HG02885 (cell line): ENCODE results near the gene LDB2.
"Not testable (repeated sequence)": the region's sequence is repeated elsewhere in the genome, so short reads cannot be mapped to it uniquely, and the experiment has no call there.

Experiments used
- ATAC-seq: cut with Tn5 transposase; IDR thresholded peaks from one replicate; pipeline ENCODE4 v1.9.1; 2021; ENCODE audit warnings: mild to moderate bottlenecking; ENCODE audit not compliant: unreplicated experiment, poor library complexity

The LDB2 gene

GRCh38 chr4:16582036-16582435 is 316.4 kb downstream of the LDB2 start:
- ATAC-seq, result no peak

- no peak for ATAC-seq
Observed at GRCh38 chr4:16581117-16581516, 317.3 kb downstream of the LDB2 start.

- ATAC-seq, result no peak
Observed at GRCh38 chr4:16580514-16580913, 317.9 kb downstream of the LDB2 start.

GRCh38 chr4:16579866-16580265 is 318.6 kb downstream of the LDB2 start:
- ATAC-seq, result no peak

GRCh38 chr4:16577177-16577576 is 321.3 kb downstream of the LDB2 start:
- no peak for ATAC-seq

GRCh38 chr4:16574981-16575380 is 323.5 kb downstream of the LDB2 start:
- ATAC-seq, result no peak

GRCh38 chr4:16573739-16574138 is 324.7 kb downstream of the LDB2 start:
- ATAC-seq, result no peak

- ATAC-seq, result no peak
Observed at GRCh38 chr4:16573206-16573605, 325.2 kb downstream of the LDB2 start.

GRCh38 chr4:16572631-16573030 is 325.8 kb downstream of the LDB2 start:
- no peak for ATAC-seq

GRCh38 chr4:16572161-16572560 is 326.3 kb downstream of the LDB2 start:
- no peak for ATAC-seq

GRCh38 chr4:16569790-16570189 is 328.7 kb downstream of the LDB2 start:
- ATAC-seq, result no peak

- ATAC-seq, result not testable (repeated sequence)
Observed at GRCh38 chr4:16557316-16557715, 341.1 kb downstream of the LDB2 start.

- ATAC-seq, result no peak
Observed at GRCh38 chr4:16555156-16555555, 343.3 kb downstream of the LDB2 start.

GRCh38 chr4:16550531-16550930 is 347.9 kb downstream of the LDB2 start:
- no peak for ATAC-seq

- no peak for ATAC-seq
Observed at GRCh38 chr4:16545656-16546055, 352.8 kb downstream of the LDB2 start.

GRCh38 chr4:16544869-16545268 is 353.6 kb downstream of the LDB2 start:
- no peak for ATAC-seq

GRCh38 chr4:16544251-16544721 is 354.2 kb downstream of the LDB2 start:
- no peak for ATAC-seq

GRCh38 chr4:16537926-16538325 is 360.5 kb downstream of the LDB2 start:
- no peak for ATAC-seq

GRCh38 chr4:16532240-16532970 is 366.0 kb downstream of the LDB2 start:
- no peak for ATAC-seq

- ATAC-seq, result no peak
Observed at GRCh38 chr4:16530688-16531635, 367.5 kb downstream of the LDB2 start.

- no peak for ATAC-seq
Observed at GRCh38 chr4:16524911-16525554, 373.4 kb downstream of the LDB2 start.
